ENCODE measurements around the gene KIF5C. TPM values are rescaled to one million over a fixed set of nuclear protein-coding genes. Genes with fewer than 3 reads are reported as not detected.
A peak's percentile ranks its signal among the peaks of the same experiment; 100 is the strongest.

The KIF5C gene
- polyA plus RNA-seq, 1 donor (not counting 4 experiments of a cell fraction or from before 2014, with no cell fraction given): 0.03 TPM

DNA sequence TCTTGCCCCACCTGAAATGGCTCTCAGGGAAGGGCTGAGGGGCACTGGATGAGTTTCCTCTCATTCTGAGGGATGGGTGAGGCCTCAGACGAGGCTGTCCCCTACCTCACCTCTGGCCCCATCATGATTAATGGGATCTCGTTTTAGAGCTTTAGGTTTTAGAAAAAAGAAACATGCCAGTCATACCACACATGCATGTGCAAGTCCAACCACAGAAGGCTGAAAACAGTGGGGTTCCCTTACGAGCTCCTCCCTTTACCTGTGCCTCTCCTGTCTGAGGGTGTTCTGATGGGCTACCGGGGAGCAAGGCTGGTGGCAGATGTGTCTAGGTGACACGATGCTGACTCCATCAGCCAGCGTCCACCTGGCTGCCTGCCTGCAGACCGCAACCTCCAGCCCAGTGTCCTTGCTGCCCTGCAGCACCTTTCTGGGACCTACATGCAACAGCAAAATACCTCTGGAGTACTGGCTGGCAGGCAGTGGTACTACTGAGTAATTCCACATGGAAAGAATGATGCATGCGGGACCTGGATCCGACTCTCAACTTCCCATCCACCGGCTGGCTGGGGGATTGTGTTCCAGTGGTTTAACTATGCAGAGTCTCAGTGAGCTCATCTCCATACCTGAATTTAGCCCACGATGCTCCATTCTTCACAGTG lies 154.4 kb downstream of the KIF5C start:
- no peaks in the 10 kb centered on the region for H3K9me1 ChIP-seq (ENCODE audit: control insufficient read depth, extremely low read depth, insufficient read depth, low read length)
- DNase-seq (ENCODE audit: low read depth, low spot score) (no peak), FAIRE-seq (peak; percentile 23)
- no peaks in the 10 kb centered on the region for H3K36me3 ChIP-seq (ENCODE audit: control insufficient read depth in 2 of 2, extremely low read depth in 1 of 2, insufficient read depth in 2 of 2, low read length in 2 of 2)
- peak overlapping the region; percentile 34 for H2AFZ ChIP-seq (ENCODE audit: control insufficient read depth, low read length)
- no peak overlapping the region for H3K9ac ChIP-seq (ENCODE audit: control insufficient read depth, extremely low read depth, insufficient read depth, low read length)
- peak overlapping the region; percentile 27 for H3K27ac ChIP-seq (ENCODE audit: control insufficient read depth, insufficient read depth, low read length)
- peak overlapping the region; percentile 92 for H3K4me2 ChIP-seq (ENCODE audit: control insufficient read depth, extremely low read depth, insufficient read depth, low read depth, low read length)
- peak overlapping the region in 1 of 3 experiments; percentile 25 for H3K4me3 ChIP-seq (ENCODE audit: control insufficient read depth in 2 of 3, extremely low read depth in 1 of 3, insufficient read depth in 2 of 3, low read depth in 1 of 3, low read length in 3 of 3)
- no peak for TF ChIP-seq EZH2 (IDR thresholded peaks at IDR 0.05; ENCODE audit: low read length)
- TF ChIP-seq, protein P1, sequence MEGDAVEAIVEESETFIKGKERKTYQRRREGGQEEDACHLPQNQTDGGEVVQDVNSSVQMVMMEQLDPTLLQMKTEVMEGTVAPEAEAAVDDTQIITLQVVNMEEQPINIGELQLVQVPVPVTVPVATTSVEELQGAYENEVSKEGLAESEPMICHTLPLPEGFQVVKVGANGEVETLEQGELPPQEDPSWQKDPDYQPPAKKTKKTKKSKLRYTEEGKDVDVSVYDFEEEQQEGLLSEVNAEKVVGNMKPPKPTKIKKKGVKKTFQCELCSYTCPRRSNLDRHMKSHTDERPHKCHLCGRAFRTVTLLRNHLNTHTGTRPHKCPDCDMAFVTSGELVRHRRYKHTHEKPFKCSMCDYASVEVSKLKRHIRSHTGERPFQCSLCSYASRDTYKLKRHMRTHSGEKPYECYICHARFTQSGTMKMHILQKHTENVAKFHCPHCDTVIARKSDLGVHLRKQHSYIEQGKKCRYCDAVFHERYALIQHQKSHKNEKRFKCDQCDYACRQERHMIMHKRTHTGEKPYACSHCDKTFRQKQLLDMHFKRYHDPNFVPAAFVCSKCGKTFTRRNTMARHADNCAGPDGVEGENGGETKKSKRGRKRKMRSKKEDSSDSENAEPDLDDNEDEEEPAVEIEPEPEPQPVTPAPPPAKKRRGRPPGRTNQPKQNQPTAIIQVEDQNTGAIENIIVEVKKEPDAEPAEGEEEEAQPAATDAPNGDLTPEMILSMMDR (optimal IDR thresholded peaks at IDR 0.05 in 1 of 3, IDR thresholded peaks at IDR 0.05 in 1 of 3, conservative IDR thresholded peaks at IDR 0.05 in 1 of 3; ENCODE audit: extremely low read depth in 1 of 3, insufficient read depth in 2 of 3, low read length in 3 of 3): no peak
- H3K79me2 ChIP-seq (ENCODE audit: control insufficient read depth, insufficient read depth, low read length): no peaks in the 10 kb centered on the region
- H4K20me1 ChIP-seq (ENCODE audit: control insufficient read depth, extremely low read depth, insufficient read depth, low read length): no peaks in the 10 kb centered on the region
- H3K4me1 ChIP-seq (ENCODE audit: control insufficient read depth, extremely low read depth, insufficient read depth, low read length): peaks cover 28% of the 10 kb centered on the region
- H3K27me3 ChIP-seq (ENCODE audit: control insufficient read depth, extremely low read depth, insufficient read depth, low read length): no peaks in the 10 kb centered on the region
- no peaks in the 10 kb centered on the region for H3K9me3 ChIP-seq (ENCODE audit: control insufficient read depth, low read depth, low read length)
- dilution Hi-C loops (cut with MboI; ENCODE audit: extremely low pct_ligation_motif_present, low sequenced_read_pairs): loop anchor here (10.0 kb wide), 1 partner anchor 535 kb away; no protein-coding TSS in a partner anchor

DNA sequence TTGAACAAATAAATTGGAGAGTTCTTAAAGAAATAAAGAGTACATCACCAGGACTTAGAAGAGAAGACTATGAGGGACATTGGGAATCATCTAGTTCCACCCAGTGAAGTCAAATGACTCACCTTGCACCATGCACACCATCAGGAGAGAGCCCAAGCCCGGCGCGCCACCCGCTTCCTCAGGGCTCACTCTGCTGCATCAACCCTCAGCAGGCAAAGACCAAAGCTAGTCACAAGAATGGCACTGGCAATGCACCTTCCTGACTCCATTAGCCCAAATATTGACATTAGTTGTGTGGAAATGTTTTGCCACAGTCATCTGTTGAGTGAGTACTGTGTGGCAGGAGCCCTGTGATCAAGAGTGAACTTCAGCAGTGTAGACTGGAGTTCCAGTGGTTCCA lies 156.4 kb downstream of the KIF5C start:
- Histone ChIP-seq H3K27ac (ENCODE audit: control insufficient read depth, insufficient read depth, low read length) (no peak overlapping the region), H3K9me3 (ENCODE audit: control insufficient read depth, low read depth, low read length) (no peaks in the 10 kb centered on the region), H3K4me3 (ENCODE audit: control insufficient read depth in 2 of 3, extremely low read depth in 1 of 3, insufficient read depth in 2 of 3, low read depth in 1 of 3, low read length in 3 of 3) (no peak overlapping the region), H3K9me1 (ENCODE audit: control insufficient read depth, extremely low read depth, insufficient read depth, low read length) (no peaks in the 10 kb centered on the region), H3K27me3 (ENCODE audit: control insufficient read depth, extremely low read depth, insufficient read depth, low read length) (no peaks in the 10 kb centered on the region), H3K4me1 (ENCODE audit: control insufficient read depth, extremely low read depth, insufficient read depth, low read length) (peaks cover 28% of the 10 kb centered on the region), H3K79me2 (ENCODE audit: control insufficient read depth, insufficient read depth, low read length) (no peaks in the 10 kb centered on the region), H2AFZ (ENCODE audit: control insufficient read depth, low read length) (no peak overlapping the region), H3K9ac (ENCODE audit: control insufficient read depth, extremely low read depth, insufficient read depth, low read length) (no peak overlapping the region), H3K36me3 (ENCODE audit: control insufficient read depth in 2 of 2, extremely low read depth in 1 of 2, insufficient read depth in 2 of 2, low read length in 2 of 2) (no peaks in the 10 kb centered on the region), H3K4me2 (ENCODE audit: control insufficient read depth, extremely low read depth, insufficient read depth, low read depth, low read length) (no peak overlapping the region), H4K20me1 (ENCODE audit: control insufficient read depth, extremely low read depth, insufficient read depth, low read length) (no peaks in the 10 kb centered on the region)
- FAIRE-seq (no peak), DNase-seq (ENCODE audit: low read depth, low spot score) (no peak)
- TF ChIP-seq, protein P1 (optimal IDR thresholded peaks at IDR 0.05 in 1 of 3, IDR thresholded peaks at IDR 0.05 in 1 of 3, conservative IDR thresholded peaks at IDR 0.05 in 1 of 3; ENCODE audit: extremely low read depth in 1 of 3, insufficient read depth in 2 of 3, low read length in 3 of 3): no peak
- no peak for TF ChIP-seq EZH2 (IDR thresholded peaks at IDR 0.05; ENCODE audit: low read length)
- dilution Hi-C loops (cut with MboI; ENCODE audit: extremely low pct_ligation_motif_present, low sequenced_read_pairs): no loop called here
